SKM-1 treated with dmso at 0.1 percent for 144 hours (cell line): ENCODE measurements around the gene PHLDB2.

Experiments
- DNase-seq: peaks from one replicate; lab custom pipeline; 2025; ENCODE audit not compliant: unreplicated experiment; lab: John Stamatoyannopoulos, UW

Gene PHLDB2

GRCh38 chr3:111956995-111957734 is 98.1 kb downstream of the PHLDB2 start:
- no peak for DNase-seq

- no peak for DNase-seq
Observed at GRCh38 chr3:111961461-111962164, 102.5 kb downstream of the PHLDB2 start.

GRCh38 chr3:111963424-111963823 is 104.4 kb downstream of the PHLDB2 start:
- DNase-seq, result no peak

GRCh38 chr3:111965484-111965883 is 106.4 kb downstream of the PHLDB2 start:
- DNase-seq, result no peak

GRCh38 chr3:111967068-111967467 is 108.0 kb downstream of the PHLDB2 start:
- no peak for DNase-seq

GRCh38 chr3:111967651-111968274 is 108.7 kb downstream of the PHLDB2 start:
- DNase-seq, result peak; percentile 88

- no peak for DNase-seq
Observed at GRCh38 chr3:111968319-111969054, 109.4 kb downstream of the PHLDB2 start.

GRCh38 chr3:111970376-111970775 is 111.3 kb downstream of the PHLDB2 start:
- no peak for DNase-seq

GRCh38 chr3:111971533-111972130 is 112.6 kb downstream of the PHLDB2 start:
- DNase-seq, result no peak

- no peak for DNase-seq
Observed at GRCh38 chr3:111972891-111973290, 113.8 kb downstream of the PHLDB2 start.

- DNase-seq, result no peak
Observed at GRCh38 chr3:111975131-111975530, 116.1 kb downstream of the PHLDB2 start.

GRCh38 chr3:111976254-111976653 is 117.2 kb downstream of the PHLDB2 start:
- DNase-seq, result no peak

GRCh38 chr3:111978583-111979433 is 119.7 kb downstream of the PHLDB2 start, which contains the start of gene ABHD10:
ABHD10 (plus strand) TSS chr3:111979026; CDS start chr3:111979062, 36 bp downstream.
- peak; percentile 89 for DNase-seq

- DNase-seq, result peak; percentile 69
Observed at GRCh38 chr3:111979434-111980038, 120.5 kb downstream of the PHLDB2 start.

- no peak for DNase-seq
Observed at GRCh38 chr3:111980716-111981456, 121.8 kb downstream of the PHLDB2 start.

GRCh38 chr3:111981457-111981763 is 122.3 kb downstream of the PHLDB2 start:
- DNase-seq, result no peak

- no peak for DNase-seq
Observed at GRCh38 chr3:111984636-111985298, 125.7 kb downstream of the PHLDB2 start.

GRCh38 chr3:111986800-111987199 is 127.7 kb downstream of the PHLDB2 start:
- DNase-seq, result no peak
